Measurements from ENCODE around the gene FARP1. TPM values are rescaled to one million over a fixed set of nuclear protein-coding genes. Genes with fewer than 3 reads are reported as not detected.
A peak's percentile ranks its signal among the peaks of the same experiment; 100 is the strongest.

The FARP1 gene
- total and polyA plus RNA-seq, 2 donors, result 5.8 to 7.5 TPM

- H3K36me3 ChIP-seq (ENCODE audit: control insufficient read depth in 2 of 2, insufficient read depth in 2 of 2, low read length in 1 of 2), result no peaks in the 10 kb centered on the region
- H3K9me3 ChIP-seq (ENCODE audit: control insufficient read depth in 2 of 2, insufficient read depth in 1 of 2, low read length in 1 of 2), result no peaks in the 10 kb centered on the region
- H3K27ac ChIP-seq (ENCODE audit: low read depth in 1 of 2, low read length in 1 of 2), result no peak overlapping the region
- H3K4me1 ChIP-seq (ENCODE audit: control insufficient read depth in 2 of 2, insufficient read depth in 2 of 2, low read length in 2 of 2), result no peaks in the 10 kb centered on the region
- WGBS, result 93% methylated on average over 6 of the region's 6 CpGs
- H3K4me3 ChIP-seq (ENCODE audit: low read length in 2 of 2), result no peak overlapping the region
- DNase-seq (ENCODE audit: low read depth in 6 of 9, low spot score in 9 of 9), result peak in 2 of 9 donors; percentile 5 to 13
- H3K27me3 ChIP-seq (ENCODE audit: control insufficient read depth in 2 of 2, insufficient read depth in 1 of 2, low read length in 1 of 2), result no peaks in the 10 kb centered on the region
Measured at GRCh38 chr13:98214707-98215106, 71.8 kb downstream of the FARP1 start.

GRCh38 chr13:98215508-98215907 is 72.6 kb downstream of the FARP1 start:
- no peak for DNase-seq (ENCODE audit: low read depth in 6 of 9, low spot score in 9 of 9)
- WGBS, result 89% methylated on average over 6 of the region's 6 CpGs
- Histone ChIP-seq H3K9me3 (ENCODE audit: control insufficient read depth in 2 of 2, insufficient read depth in 1 of 2, low read length in 1 of 2) (no peaks in the 10 kb centered on the region), H3K27ac (ENCODE audit: low read depth in 1 of 2, low read length in 1 of 2) (no peak overlapping the region), H3K27me3 (ENCODE audit: control insufficient read depth in 2 of 2, insufficient read depth in 1 of 2, low read length in 1 of 2) (no peaks in the 10 kb centered on the region), H3K4me3 (ENCODE audit: low read length in 2 of 2) (no peak overlapping the region), H3K4me1 (ENCODE audit: control insufficient read depth in 2 of 2, insufficient read depth in 2 of 2, low read length in 2 of 2) (no peaks in the 10 kb centered on the region), H3K36me3 (ENCODE audit: control insufficient read depth in 2 of 2, insufficient read depth in 2 of 2, low read length in 1 of 2) (no peaks in the 10 kb centered on the region)

GRCh38 chr13:98216135-98216565 is 73.3 kb downstream of the FARP1 start:
- no peaks in the 10 kb centered on the region for H3K4me1 ChIP-seq (ENCODE audit: control insufficient read depth in 2 of 2, insufficient read depth in 2 of 2, low read length in 2 of 2)
- no peak overlapping the region for H3K27ac ChIP-seq (ENCODE audit: low read depth in 1 of 2, low read length in 1 of 2)
- H3K9me3 ChIP-seq (ENCODE audit: control insufficient read depth in 2 of 2, insufficient read depth in 1 of 2, low read length in 1 of 2), result no peaks in the 10 kb centered on the region
- no peak for DNase-seq (ENCODE audit: low read depth in 6 of 9, low spot score in 9 of 9)
- no peaks in the 10 kb centered on the region for H3K27me3 ChIP-seq (ENCODE audit: control insufficient read depth in 2 of 2, insufficient read depth in 1 of 2, low read length in 1 of 2)
- WGBS, result 82% methylated on average over 4 of the region's 4 CpGs
- no peaks in the 10 kb centered on the region for H3K36me3 ChIP-seq (ENCODE audit: control insufficient read depth in 2 of 2, insufficient read depth in 2 of 2, low read length in 1 of 2)
- no peak overlapping the region for H3K4me3 ChIP-seq (ENCODE audit: low read length in 2 of 2)

DNA sequence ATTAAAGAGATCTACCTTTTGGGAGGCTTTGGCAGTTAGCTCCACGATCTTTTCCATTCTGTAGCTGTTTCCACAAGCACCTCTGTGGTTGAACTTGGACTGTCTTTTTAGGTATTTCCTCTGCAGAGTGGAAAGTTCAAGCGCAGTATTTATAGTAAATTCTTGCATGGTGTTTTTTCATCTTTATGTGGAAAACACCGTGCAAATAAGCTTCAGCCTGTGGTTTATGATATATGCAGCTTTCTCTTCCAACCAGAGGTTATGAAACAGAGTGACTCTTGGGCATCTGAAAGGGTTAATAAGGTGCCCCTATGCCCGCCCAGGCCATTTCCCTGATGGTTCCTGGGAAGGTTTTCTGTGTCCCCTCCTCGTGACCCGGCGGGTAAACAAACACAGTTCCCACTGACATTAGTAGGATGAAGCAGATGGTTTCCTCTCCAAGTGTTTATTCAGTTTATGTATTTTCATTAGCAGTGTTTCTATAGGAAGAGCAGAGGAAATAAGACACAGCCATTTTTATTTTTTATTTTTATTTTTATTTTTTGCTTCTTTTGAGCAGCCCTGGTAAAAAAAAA is 73.9 kb downstream of the FARP1 start:
- 84% methylated on average over 7 of the region's 7 CpGs for WGBS

DNA sequence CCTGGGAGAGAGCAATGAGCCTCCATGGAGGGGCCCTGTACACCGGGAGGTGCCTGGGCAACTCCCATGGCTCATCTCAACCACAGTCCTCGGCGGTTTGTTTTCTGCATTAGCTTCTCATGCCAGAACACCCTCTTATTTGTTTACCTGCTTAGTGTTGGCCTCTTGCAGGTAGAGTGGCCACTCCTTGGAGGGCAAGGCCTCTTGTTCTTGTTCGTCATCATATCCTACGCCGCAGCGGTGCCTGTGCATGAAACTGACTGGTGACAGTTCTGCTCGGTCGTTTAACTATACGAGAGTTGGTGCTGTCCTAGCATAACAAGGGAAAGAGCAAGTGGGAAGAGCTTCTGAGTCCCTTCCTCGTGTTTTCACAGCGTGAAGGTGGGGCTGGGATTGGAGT is 74.7 kb downstream of the FARP1 start:
- no peaks in the 10 kb centered on the region for H3K9me3 ChIP-seq (ENCODE audit: control insufficient read depth in 2 of 2, insufficient read depth in 1 of 2, low read length in 1 of 2)
- no peak overlapping the region for H3K27ac ChIP-seq (ENCODE audit: low read depth in 1 of 2, low read length in 1 of 2)
- 97% methylated on average over 12 of the region's 12 CpGs for WGBS
- DNase-seq (ENCODE audit: low read depth in 6 of 9, low spot score in 9 of 9), result no peak
- H3K4me3 ChIP-seq (ENCODE audit: low read length in 2 of 2), result no peak overlapping the region
- no peaks in the 10 kb centered on the region for H3K4me1 ChIP-seq (ENCODE audit: control insufficient read depth in 2 of 2, insufficient read depth in 2 of 2, low read length in 2 of 2)
- no peaks in the 10 kb centered on the region for H3K36me3 ChIP-seq (ENCODE audit: control insufficient read depth in 2 of 2, insufficient read depth in 2 of 2, low read length in 1 of 2)
- no peaks in the 10 kb centered on the region for H3K27me3 ChIP-seq (ENCODE audit: control insufficient read depth in 2 of 2, insufficient read depth in 1 of 2, low read length in 1 of 2)

More for the DNA sequence above, 73.9 kb downstream of the FARP1 start:
- no peak for DNase-seq (ENCODE audit: low read depth in 6 of 9, low spot score in 9 of 9)
- no peak overlapping the region for H3K27ac ChIP-seq (ENCODE audit: low read depth in 1 of 2, low read length in 1 of 2)
- no peaks in the 10 kb centered on the region for H3K9me3 ChIP-seq (ENCODE audit: control insufficient read depth in 2 of 2, insufficient read depth in 1 of 2, low read length in 1 of 2)
- no peaks in the 10 kb centered on the region for H3K36me3 ChIP-seq (ENCODE audit: control insufficient read depth in 2 of 2, insufficient read depth in 2 of 2, low read length in 1 of 2)
- H3K4me1 ChIP-seq (ENCODE audit: control insufficient read depth in 2 of 2, insufficient read depth in 2 of 2, low read length in 2 of 2), result no peaks in the 10 kb centered on the region
- H3K4me3 ChIP-seq (ENCODE audit: low read length in 2 of 2), result no peak overlapping the region
- H3K27me3 ChIP-seq (ENCODE audit: control insufficient read depth in 2 of 2, insufficient read depth in 1 of 2, low read length in 1 of 2), result no peaks in the 10 kb centered on the region

- Histone ChIP-seq H3K36me3 (ENCODE audit: control insufficient read depth in 2 of 2, insufficient read depth in 2 of 2, low read length in 1 of 2) (no peaks in the 10 kb centered on the region), H3K4me1 (ENCODE audit: control insufficient read depth in 2 of 2, insufficient read depth in 2 of 2, low read length in 2 of 2) (no peaks in the 10 kb centered on the region), H3K9me3 (ENCODE audit: control insufficient read depth in 2 of 2, insufficient read depth in 1 of 2, low read length in 1 of 2) (no peaks in the 10 kb centered on the region), H3K27me3 (ENCODE audit: control insufficient read depth in 2 of 2, insufficient read depth in 1 of 2, low read length in 1 of 2) (no peaks in the 10 kb centered on the region), H3K27ac (ENCODE audit: low read depth in 1 of 2, low read length in 1 of 2) (no peak overlapping the region), H3K4me3 (ENCODE audit: low read length in 2 of 2) (no peak overlapping the region)
- DNase-seq (ENCODE audit: low read depth in 6 of 9, low spot score in 9 of 9), result no peak
- WGBS, result 97% methylated on average over 6 of the region's 6 CpGs
Measured at GRCh38 chr13:98219685-98220084, 76.8 kb downstream of the FARP1 start.

DNA sequence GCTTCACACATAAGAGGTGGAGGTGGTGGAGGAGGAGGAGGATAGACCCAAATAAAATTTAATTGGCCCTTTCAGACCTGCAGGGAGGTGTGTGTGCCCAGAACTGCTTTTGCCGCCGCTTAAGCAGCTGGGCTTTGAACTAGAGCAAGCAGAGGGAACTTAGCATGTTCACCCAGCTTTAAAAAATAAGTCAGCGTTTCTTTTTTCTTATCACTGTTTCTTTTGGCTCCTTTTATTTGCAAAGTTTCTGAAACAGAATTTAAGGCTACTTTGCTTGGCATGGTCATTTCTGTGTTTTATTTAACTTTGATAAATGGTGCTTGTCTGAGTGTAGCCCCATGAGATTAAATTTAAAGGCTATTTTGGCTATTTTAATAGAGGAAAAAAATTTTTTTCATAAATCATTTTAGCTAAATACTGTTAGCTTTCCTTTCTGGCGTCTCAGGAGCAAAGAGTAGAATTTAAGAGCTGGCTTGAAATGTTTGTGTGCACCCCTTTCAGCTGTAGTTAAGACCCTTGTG is 77.4 kb downstream of the FARP1 start:
- DNase-seq (ENCODE audit: low read depth in 6 of 9, low spot score in 9 of 9), result no peak
- H3K4me1 ChIP-seq (ENCODE audit: control insufficient read depth in 2 of 2, insufficient read depth in 2 of 2, low read length in 2 of 2), result no peaks in the 10 kb centered on the region
- H3K27ac ChIP-seq (ENCODE audit: low read depth in 1 of 2, low read length in 1 of 2), result no peak overlapping the region
- H3K9me3 ChIP-seq (ENCODE audit: control insufficient read depth in 2 of 2, insufficient read depth in 1 of 2, low read length in 1 of 2), result no peaks in the 10 kb centered on the region
- no peak overlapping the region for H3K4me3 ChIP-seq (ENCODE audit: low read length in 2 of 2)
- no peaks in the 10 kb centered on the region for H3K27me3 ChIP-seq (ENCODE audit: control insufficient read depth in 2 of 2, insufficient read depth in 1 of 2, low read length in 1 of 2)
- H3K36me3 ChIP-seq (ENCODE audit: control insufficient read depth in 2 of 2, insufficient read depth in 2 of 2, low read length in 1 of 2), result no peaks in the 10 kb centered on the region
- WGBS, result 88% methylated on average over 4 of the region's 4 CpGs

- H3K27me3 ChIP-seq (ENCODE audit: control insufficient read depth in 2 of 2, insufficient read depth in 1 of 2, low read length in 1 of 2), result no peaks in the 10 kb centered on the region
- H3K4me3 ChIP-seq (ENCODE audit: low read length in 2 of 2), result no peak overlapping the region
- WGBS, result 95% methylated on average over 6 of the region's 6 CpGs
- no peaks in the 10 kb centered on the region for H3K4me1 ChIP-seq (ENCODE audit: control insufficient read depth in 2 of 2, insufficient read depth in 2 of 2, low read length in 2 of 2)
- no peaks in the 10 kb centered on the region for H3K36me3 ChIP-seq (ENCODE audit: control insufficient read depth in 2 of 2, insufficient read depth in 2 of 2, low read length in 1 of 2)
- no peak overlapping the region for H3K27ac ChIP-seq (ENCODE audit: low read depth in 1 of 2, low read length in 1 of 2)
- H3K9me3 ChIP-seq (ENCODE audit: control insufficient read depth in 2 of 2, insufficient read depth in 1 of 2, low read length in 1 of 2), result no peaks in the 10 kb centered on the region
- no peak for DNase-seq (ENCODE audit: low read depth in 6 of 9, low spot score in 9 of 9)
Measured at GRCh38 chr13:98221234-98221633, 78.3 kb downstream of the FARP1 start.

DNA sequence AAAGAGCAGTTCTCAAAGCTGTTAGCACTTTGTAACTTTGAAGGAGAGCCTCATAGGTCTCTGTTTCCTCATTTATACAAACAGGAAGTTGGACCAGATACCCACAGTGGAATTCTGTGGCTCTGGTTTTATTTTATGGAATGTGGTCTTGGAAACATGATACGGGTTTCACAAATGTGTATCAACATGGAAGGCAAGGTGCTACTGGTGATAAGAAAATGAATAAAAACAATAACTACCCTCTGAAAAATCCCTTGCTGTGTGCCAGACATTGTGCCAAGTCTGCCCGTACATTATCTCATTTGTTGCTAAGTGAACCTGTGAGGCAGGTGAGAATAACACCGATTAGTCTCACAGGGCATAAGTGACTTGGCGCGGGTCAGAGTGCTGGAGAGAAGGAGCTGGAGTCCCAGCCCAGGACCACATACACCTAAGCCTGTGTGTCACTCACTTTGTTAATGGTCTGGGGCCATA is 79.2 kb downstream of the FARP1 start:
- no peaks in the 10 kb centered on the region for H3K4me1 ChIP-seq (ENCODE audit: control insufficient read depth in 2 of 2, insufficient read depth in 2 of 2, low read length in 2 of 2)
- H3K27ac ChIP-seq (ENCODE audit: low read depth in 1 of 2, low read length in 1 of 2), result no peak overlapping the region
- H3K36me3 ChIP-seq (ENCODE audit: control insufficient read depth in 2 of 2, insufficient read depth in 2 of 2, low read length in 1 of 2), result no peaks in the 10 kb centered on the region
- H3K27me3 ChIP-seq (ENCODE audit: control insufficient read depth in 2 of 2, insufficient read depth in 1 of 2, low read length in 1 of 2), result no peaks in the 10 kb centered on the region
- DNase-seq (ENCODE audit: low read depth in 6 of 9, low spot score in 9 of 9), result no peak
- H3K9me3 ChIP-seq (ENCODE audit: control insufficient read depth in 2 of 2, insufficient read depth in 1 of 2, low read length in 1 of 2), result no peaks in the 10 kb centered on the region
- H3K4me3 ChIP-seq (ENCODE audit: low read length in 2 of 2), result no peak overlapping the region
- 97% methylated on average over 5 of the region's 5 CpGs for WGBS

All from thymus (tissue), 11 donors.